Measurements from ENCODE around the gene SORCS3. TPM values are rescaled to one million over a fixed set of nuclear protein-coding genes. Genes with fewer than 3 reads are reported as not detected.

SORCS3 gene
- total and polyA plus RNA-seq, 9 of the 15 experiments (the other 6 are each of a cell fraction or from before 2014, with no cell fraction given): not detected

GRCh38 chr10:104657036-104657435 lies 15.9 kb downstream of the SORCS3 start:
- ChIA-PET CTCF (ENCODE audit: low intra/inter-chr PET ratio) (no interaction called here), POLR2A (no interaction called here)
- H3K9me3 ChIP-seq (replicated peaks; ENCODE audit: control insufficient read depth, insufficient read depth, low read depth, low read length): no peaks in the 10 kb centered on the region
- no peak overlapping the region for H3K4me2 ChIP-seq (ENCODE audit: insufficient read depth, low read length)
- no peaks in the 10 kb centered on the region for H3K4me1 ChIP-seq (replicated peaks in 1 of 2; ENCODE audit: control insufficient read depth in 2 of 2, insufficient read depth in 2 of 2, low read length in 2 of 2)
- no TSS peak for BruUV-seq (replicated peaks)
- no peak for ATAC-seq
- WGBS (ENCODE audit: insufficient coverage, low coverage, missing lambda C conversion rate): 0% methylated on average over 3 of the region's 3 CpGs
- H2AFZ ChIP-seq (ENCODE audit: low read depth, low read length): no peak overlapping the region
- no peak overlapping the region for H3K4me3 ChIP-seq
- H3K27ac ChIP-seq (ENCODE audit: extremely low read depth, low read depth, low read length): no peak overlapping the region
- intact Hi-C loops (cut with micrococcal nuclease) (no loop called here), in situ Hi-C loops (cut with MboI) (no loop called here)
- H3K9me1 ChIP-seq (ENCODE audit: control insufficient read depth, insufficient read depth, low read length): no peaks in the 10 kb centered on the region
- DNase-seq (ENCODE audit: extremely low read depth in 1 of 4, low spot score in 3 of 4): no peak
- FAIRE-seq: no peak
- H3K9ac ChIP-seq (ENCODE audit: insufficient read depth in 1 of 2, low read depth in 2 of 2, low read length in 2 of 2): no peak overlapping the region
- H3K79me2 ChIP-seq (ENCODE audit: control insufficient read depth, insufficient read depth, low read length): no peaks in the 10 kb centered on the region
- no peaks in the 10 kb centered on the region for H3K36me3 ChIP-seq (ENCODE audit: control insufficient read depth, insufficient read depth, low read length)
- no peaks in the 10 kb centered on the region for H4K20me1 ChIP-seq (replicated peaks; ENCODE audit: control insufficient read depth, insufficient read depth, low read length)
- no peaks in the 10 kb centered on the region for H3K27me3 ChIP-seq (ENCODE audit: control insufficient read depth in 2 of 2, insufficient read depth in 2 of 2, low read length in 2 of 2)
- TF ChIP-seq FOXO4 (CRISPR knock-in tag; IDR thresholded peaks at IDR 0.05): no peak
- no peak for TF ChIP-seq ATF7 (IDR thresholded peaks at IDR 0.05)
- TF ChIP-seq ZNF347 (CRISPR knock-in tag; IDR thresholded peaks at IDR 0.05; ENCODE audit: low read depth): no peak
- no peak for TF ChIP-seq RERE (CRISPR knock-in tag; IDR thresholded peaks at IDR 0.05; ENCODE audit: borderline replicate concordance)
- no peak for TF ChIP-seq ZNF75A (CRISPR knock-in tag; IDR thresholded peaks at IDR 0.05)
- TF ChIP-seq MIER1 (IDR thresholded peaks at IDR 0.05; ENCODE audit: low read depth): no peak
- TF ChIP-seq SRSF1 (IDR thresholded peaks at IDR 0.05; ENCODE audit: low read depth, low read length): no peak
- no peak for TF ChIP-seq ILK (tag; IDR thresholded peaks at IDR 0.05; ENCODE audit: borderline replicate concordance, low read depth)
- no peak for TF ChIP-seq DMBX1 (CRISPR knock-in tag; IDR thresholded peaks at IDR 0.05; ENCODE audit: borderline replicate concordance)
- TF ChIP-seq NFATC3 (IDR thresholded peaks at IDR 0.05): no peak
- TF ChIP-seq FOXP4 (CRISPR knock-in tag; IDR thresholded peaks at IDR 0.05; ENCODE audit: borderline replicate concordance): no peak
- TF ChIP-seq CREBBP (IDR thresholded peaks at IDR 0.05; ENCODE audit: low read depth, low read length): no peak
- no peak for TF ChIP-seq TRIM25 (IDR thresholded peaks at IDR 0.05; ENCODE audit: borderline replicate concordance)

Data from K562 (cell line).